A549 (cell line): ENCODE results near the gene TMEM129. TPM values are rescaled to one million over a fixed set of nuclear protein-coding genes. Genes with fewer than 3 reads are reported as not detected.
A peak's percentile ranks its signal among the peaks of the same experiment; 100 is the strongest.

Source experiments
- ATAC-seq, 2 experiments: fragments of 200-7000 bp in 1 of 2; fragments of >200 bp in 1 of 2; cut with Nextera tagmentation in 1 of 2; cut with Tn5 transposase in 1 of 2; 3 replicates each; pipeline versions ENCODE4 v1.8.0 to v1.9.1; 2018 to 2020; ENCODE audit warnings: mild to moderate bottlenecking in 1 of 2, moderate library complexity in 1 of 2
- CTCF ChIA-PET: fragments of 300-600 bp; sonication (Branson Sonifier 250); formaldehyde crosslinking; extraction: SDS; loops from one replicate; lab custom pipeline; 2021; ENCODE audit warnings: antibody characterized with exemption, inconsistent platforms; lab: Yijun Ruan, JAX
- POLR2A ChIA-PET: fragments of 350-600 bp; formaldehyde crosslinking; extraction: SDS; loops from one replicate; lab custom pipeline; 2021; ENCODE audit warnings: antibody characterized with exemption, inconsistent platforms; lab: Yijun Ruan, JAX
- DNase-seq, 2 experiments: peaks; one replicate each; pipeline versions ENCODE4 v3.0.0 to v3.0.0-alpha.2; 2011 to 2016; ENCODE audit warnings: low read depth in 1 of 2, low spot score in 1 of 2
- FAIRE-seq: peaks from 2 replicates; lab custom pipeline; 2011; peaks lifted over from hg19 to GRCh38; lab: Jason Lieb, UNC
- H3K27ac ChIP-seq, 2 experiments: fragments of >200 bp; sonication (Bioruptor Twin); formaldehyde crosslinking; 3 replicates each; pipeline ENCODE4 v1.5.1; 2016 to 2017
- H3K4me1 ChIP-seq: fragments of >200 bp; sonication (Bioruptor Twin); formaldehyde crosslinking; 3 replicates; pipeline ENCODE4 v1.6.1; 2016
- H3K4me2 ChIP-seq: fragments of >200 bp; sonication (Bioruptor Twin); formaldehyde crosslinking; 3 replicates; pipeline ENCODE4 v1.6.1; 2016
- H3K4me3 ChIP-seq: fragments of >200 bp; sonication (Bioruptor Twin); formaldehyde crosslinking; 3 replicates; pipeline ENCODE4 v1.5.1; 2016
- H3K9me3 ChIP-seq: fragments of >200 bp; sonication (Bioruptor Twin); formaldehyde crosslinking; 3 replicates; pipeline ENCODE4 v1.6.1; 2016
- CTCF ChIP-seq: fragments of >200 bp; sonication (Bioruptor Twin); formaldehyde crosslinking; IDR thresholded peaks from 3 replicates; pipeline ENCODE4 v1.5.1; 2016
- FOSL2 ChIP-seq, 2 experiments: fragments of 450-650 bp in 1 of 2; fragments of >200 bp in 1 of 2; sonication (Bioruptor Twin) in 1 of 2; formaldehyde crosslinking; IDR thresholded peaks; 2 replicates each; pipeline versions ENCODE4 v1.5.0 to v1.6.1; 2016 to 2020; ENCODE audit warnings: mild to moderate bottlenecking in 1 of 2, moderate library complexity in 1 of 2
- FOXS1 ChIP-seq: fragments of 250-450 bp; sonication (Bioruptor Pico); IDR thresholded peaks from 2 replicates; pipeline ENCODE4 v1.5.0; 2020; ENCODE audit warnings: mild to moderate bottlenecking, moderate library complexity
- HEYL ChIP-seq: fragments of 250-450 bp; sonication (Bioruptor Pico); IDR thresholded peaks from 2 replicates; pipeline ENCODE4 v1.8.0; 2021; ENCODE audit warnings: mild to moderate bottlenecking, moderate library complexity
- HOXB13 ChIP-seq: fragments of 250-450 bp; sonication (Bioruptor Pico); IDR thresholded peaks from 2 replicates; pipeline ENCODE4 v1.5.0; 2020; ENCODE audit warnings: low read depth, mild to moderate bottlenecking, moderate library complexity
- MYC ChIP-seq: IDR thresholded peaks from 2 replicates; pipeline ENCODE4 v1.6.1; 2012; ENCODE audit warnings: mild to moderate bottlenecking, inconsistent platforms, low read length, improper control_type of control experiment, borderline replicate concordance
- PHF8 ChIP-seq: fragments of 200-600 bp; sonication (generic); IDR thresholded peaks from 2 replicates; pipeline ENCODE4 v1.6.1; 2016; ENCODE audit warnings: low read depth, mild to moderate bottlenecking, antibody characterized with exemption, moderate library complexity, borderline replicate concordance
- POLR2A ChIP-seq: IDR thresholded peaks from 2 replicates; pipeline ENCODE4 v1.6.1; 2012; ENCODE audit warnings: mild to moderate bottlenecking, low read length
- POLR2AphosphoS2 ChIP-seq: conservative IDR thresholded peaks from 2 replicates; pipeline ENCODE4 v1.6.1; 2012; ENCODE audit warnings: low read length, improper control_type of control experiment, inconsistent platforms
- RAD21 ChIP-seq, 2 experiments: fragments of >200 bp in 1 of 2; sonication (Bioruptor Twin) in 1 of 2; formaldehyde crosslinking in 1 of 2; IDR thresholded peaks in 1 of 2; conservative IDR thresholded peaks in 1 of 2; 2 replicates in 1 of 2; 3 replicates in 1 of 2; pipeline ENCODE4 v1.6.1; 2012 to 2018; ENCODE audit warnings: inconsistent platforms in 1 of 2
- SMC3 ChIP-seq: fragments of >200 bp; sonication (Bioruptor Twin); formaldehyde crosslinking; IDR thresholded peaks from 3 replicates; pipeline ENCODE4 v1.6.1; 2018; ENCODE audit warnings: inconsistent platforms
- USF2 ChIP-seq: fragments of 450-650 bp; IDR thresholded peaks from 2 replicates; pipeline ENCODE4 v1.6.1; 2014; ENCODE audit warnings: antibody characterized with exemption
- ZSCAN20 ChIP-seq: fragments of 250-450 bp; sonication (Bioruptor Pico); IDR thresholded peaks from 2 replicates; pipeline ENCODE4 v1.8.0; 2022; ENCODE audit warnings: mild to moderate bottlenecking, moderate library complexity
- WGBS: methylation state at CpG from one replicate; pipeline ENCODE4 v1.1.6; 2017; ENCODE audit errors: missing lambda C conversion rate; 5-methylcytosine and 5-hydroxymethylcytosine counted together
- polyA plus RNA-seq, 4 experiments: library from polyadenylated mRNA; depleted of rRNA in 3 of 4; stranded (reverse); fragments of >200 nt; fragmentation: RNase III in 1 of 4; extraction: RNeasy Plus Mini Kit Qiagen cat#74134 plus additional on column Dnase treatment in 1 of 4; gene quantifications; 2 replicates in 3 of 4; 3 replicates in 1 of 4; pipeline ENCODE4 v1.2.3, GENCODE V29; 2011 to 2017

The TMEM129 gene
- polyA plus RNA-seq, 2 of the 4 experiments (the other 2 are of a cell fraction) = 12.7 to 20.4 TPM

DNA sequence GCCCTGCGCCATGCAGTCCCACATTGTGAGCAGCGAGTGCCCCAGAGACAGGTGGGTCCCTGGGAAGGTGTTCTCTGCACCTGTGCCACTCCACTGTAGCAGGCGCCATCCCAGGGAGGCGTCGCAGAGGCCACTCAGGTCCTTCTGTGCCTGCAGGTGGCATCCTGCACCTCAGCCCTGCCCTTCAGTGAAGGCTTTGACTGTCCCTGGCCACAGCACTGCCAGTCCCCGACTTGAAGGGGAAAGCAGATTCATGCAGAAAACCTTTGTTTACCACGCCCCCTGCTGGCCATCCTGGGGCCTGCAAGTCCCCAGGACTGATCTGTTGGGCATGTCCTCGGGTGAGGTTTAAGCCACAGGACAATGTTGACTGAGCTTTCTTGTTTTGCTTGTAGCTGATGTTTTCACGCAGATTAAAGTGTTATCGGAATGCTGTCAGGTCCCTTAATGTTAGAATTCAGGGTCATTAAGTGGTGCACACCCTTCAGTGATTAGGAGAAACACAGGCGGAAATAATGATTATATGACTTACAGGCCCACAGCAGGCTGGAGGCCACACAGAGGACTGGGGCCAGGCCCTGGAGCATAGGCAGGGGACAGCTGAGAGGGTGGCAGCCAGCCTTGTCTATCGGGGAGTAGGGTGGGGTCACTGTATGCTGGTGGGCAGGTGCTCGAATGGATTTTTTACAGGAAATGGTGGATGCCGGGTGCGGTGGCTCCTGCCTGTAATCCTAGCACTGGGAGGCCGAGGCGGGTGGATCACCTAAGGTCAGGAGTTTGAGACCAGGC lies 5.2 kb upstream of the TMEM129 start:
- no peak for FAIRE-seq
- Histone ChIP-seq H3K4me3 (no peak overlapping the region), H3K4me1 (peaks cover 52% of the 10 kb centered on the region), H3K9me3 (no peaks in the 10 kb centered on the region), H3K27ac (peak overlapping the region; percentile 84 to 92), H3K4me2 (peak overlapping the region; percentile 71)
- TF ChIP-seq RAD21 (conservative IDR thresholded peaks at IDR 0.05 in 1 of 2, IDR thresholded peaks at IDR 0.05 in 1 of 2) (peak; percentile 42 to 43; a peak in 4 of 5 replicates), CTCF (peak; percentile 82), SMC3 (peak; percentile 29; the same call in 1 of the 3 replicates), PHF8 (no peak)
- 57% methylated on average over 10 of the region's 17 CpGs for WGBS
- peak; percentile 69 to 84 for DNase-seq
- ChIA-PET CTCF (interaction anchor here (0.6 to 7.4 kb wide), 15 partner anchors 8 to 162 kb away, joined by 3 to 108 read pairs (median 5); partner anchors contain the start of gene SLBP), POLR2A (interaction anchor here (2.0 kb wide), 1 partner anchor 33 kb away, joined by 5 read pairs; no protein-coding TSS in a partner anchor)
- ATAC-seq = peak; percentile 58 to 66

DNA sequence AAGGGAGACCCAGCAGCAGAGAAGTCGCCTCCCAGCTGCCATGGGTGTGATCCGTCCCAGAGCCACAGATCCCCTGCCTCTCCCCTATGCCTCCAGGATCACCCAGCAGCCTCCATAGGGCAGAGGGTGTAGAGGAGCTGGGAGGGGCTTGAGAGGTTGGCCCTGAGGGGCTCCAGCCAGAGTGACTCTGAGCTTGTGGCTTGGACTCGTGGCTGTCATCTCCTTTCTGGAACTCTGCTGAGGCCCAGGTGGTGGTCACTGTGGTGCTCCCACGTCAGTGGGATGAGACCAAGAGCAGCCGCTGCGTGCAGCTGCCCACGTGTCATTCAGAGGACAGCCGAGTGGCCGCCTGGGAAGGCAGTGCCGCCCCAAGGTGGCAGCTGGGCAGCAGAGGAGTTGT lies 4.4 kb upstream of the TMEM129 start:
- ATAC-seq = no peak
- DNase-seq = no peak
- FAIRE-seq = no peak
- TF ChIP-seq FOSL2 (IDR thresholded peaks at IDR 0.05) = no peak
- TF ChIP-seq FOSL2 (CRISPR knock-in tag; IDR thresholded peaks at IDR 0.05) = no peak
- TF ChIP-seq ZSCAN20 (CRISPR knock-in tag) = no peak
- TF ChIP-seq MYC = no peak
- no peak for TF ChIP-seq POLR2AphosphoS2
- TF ChIP-seq HEYL = no peak
- TF ChIP-seq USF2 = no peak
- no peak for TF ChIP-seq HOXB13 (CRISPR knock-in tag)
- peak overlapping the region in 1 of 2 experiments; percentile 92; a peak in 2 of 6 replicates for H3K27ac ChIP-seq
- WGBS = 84% methylated on average over 4 of the region's 10 CpGs
- ChIA-PET CTCF (interaction anchor here (0.5 to 7.4 kb wide), 11 partner anchors 7 to 196 kb away, joined by 3 to 108 read pairs (median 6); partner anchors contain the start of gene SLBP), POLR2A (no interaction called here)
- peaks cover 52% of the 10 kb centered on the region for H3K4me1 ChIP-seq
- H3K9me3 ChIP-seq = no peaks in the 10 kb centered on the region
- no peak overlapping the region for H3K4me2 ChIP-seq
- H3K4me3 ChIP-seq = no peak overlapping the region

- Histone ChIP-seq H3K4me3 (peak overlapping the region; percentile 89; the same call in 2 of the 3 replicates), H3K4me1 (peaks cover 44% of the 10 kb centered on the region), H3K4me2 (peak overlapping the region; percentile 89), H3K9me3 (no peaks in the 10 kb centered on the region), H3K27ac (peak overlapping the region; percentile 83 to 99; a peak in 4 of 6 replicates)
- TF ChIP-seq POLR2A = no peak
- no peak for TF ChIP-seq FOXS1 (CRISPR knock-in tag)
- DNase-seq = no peak
- no peak for ATAC-seq
- no peak for FAIRE-seq
- 81% methylated on average over 12 of the region's 12 CpGs for WGBS
- CTCF ChIA-PET = interaction anchor here (0.6 to 2.7 kb wide), 6 partner anchors 8 to 367 kb away, joined by 3 to 14 read pairs (median 4); no protein-coding TSS in a partner anchor
- POLR2A ChIA-PET = no interaction called here
These were observed 2.1 kb upstream of the TMEM129 start for GRCh38 chr4:1723131-1723801.
